ENCODE results near the gene NCAM1.
A peak's percentile ranks its signal among the peaks of the same experiment; 100 is the strongest.

GRCh38 chr11:113314389-113315301, 353.4 kb downstream of the NCAM1 start, which contains the start of gene TTC12:
- TF ChIP-seq, protein P1, sequence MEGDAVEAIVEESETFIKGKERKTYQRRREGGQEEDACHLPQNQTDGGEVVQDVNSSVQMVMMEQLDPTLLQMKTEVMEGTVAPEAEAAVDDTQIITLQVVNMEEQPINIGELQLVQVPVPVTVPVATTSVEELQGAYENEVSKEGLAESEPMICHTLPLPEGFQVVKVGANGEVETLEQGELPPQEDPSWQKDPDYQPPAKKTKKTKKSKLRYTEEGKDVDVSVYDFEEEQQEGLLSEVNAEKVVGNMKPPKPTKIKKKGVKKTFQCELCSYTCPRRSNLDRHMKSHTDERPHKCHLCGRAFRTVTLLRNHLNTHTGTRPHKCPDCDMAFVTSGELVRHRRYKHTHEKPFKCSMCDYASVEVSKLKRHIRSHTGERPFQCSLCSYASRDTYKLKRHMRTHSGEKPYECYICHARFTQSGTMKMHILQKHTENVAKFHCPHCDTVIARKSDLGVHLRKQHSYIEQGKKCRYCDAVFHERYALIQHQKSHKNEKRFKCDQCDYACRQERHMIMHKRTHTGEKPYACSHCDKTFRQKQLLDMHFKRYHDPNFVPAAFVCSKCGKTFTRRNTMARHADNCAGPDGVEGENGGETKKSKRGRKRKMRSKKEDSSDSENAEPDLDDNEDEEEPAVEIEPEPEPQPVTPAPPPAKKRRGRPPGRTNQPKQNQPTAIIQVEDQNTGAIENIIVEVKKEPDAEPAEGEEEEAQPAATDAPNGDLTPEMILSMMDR (IDR thresholded peaks at IDR 0.05), result no peak
- TF ChIP-seq POLR2A (IDR thresholded peaks at IDR 0.05), result peak; percentile 33

All from right lobe of liver (tissue), 4 donors.